Right forelimb (tissue), 1 donor: ENCODE results near the gene QARS1.

Experiments
- DNase-seq: peaks from one replicate; pipeline ENCODE4 v3.0.0-alpha.2; 2018

QARS1 gene

DNA sequence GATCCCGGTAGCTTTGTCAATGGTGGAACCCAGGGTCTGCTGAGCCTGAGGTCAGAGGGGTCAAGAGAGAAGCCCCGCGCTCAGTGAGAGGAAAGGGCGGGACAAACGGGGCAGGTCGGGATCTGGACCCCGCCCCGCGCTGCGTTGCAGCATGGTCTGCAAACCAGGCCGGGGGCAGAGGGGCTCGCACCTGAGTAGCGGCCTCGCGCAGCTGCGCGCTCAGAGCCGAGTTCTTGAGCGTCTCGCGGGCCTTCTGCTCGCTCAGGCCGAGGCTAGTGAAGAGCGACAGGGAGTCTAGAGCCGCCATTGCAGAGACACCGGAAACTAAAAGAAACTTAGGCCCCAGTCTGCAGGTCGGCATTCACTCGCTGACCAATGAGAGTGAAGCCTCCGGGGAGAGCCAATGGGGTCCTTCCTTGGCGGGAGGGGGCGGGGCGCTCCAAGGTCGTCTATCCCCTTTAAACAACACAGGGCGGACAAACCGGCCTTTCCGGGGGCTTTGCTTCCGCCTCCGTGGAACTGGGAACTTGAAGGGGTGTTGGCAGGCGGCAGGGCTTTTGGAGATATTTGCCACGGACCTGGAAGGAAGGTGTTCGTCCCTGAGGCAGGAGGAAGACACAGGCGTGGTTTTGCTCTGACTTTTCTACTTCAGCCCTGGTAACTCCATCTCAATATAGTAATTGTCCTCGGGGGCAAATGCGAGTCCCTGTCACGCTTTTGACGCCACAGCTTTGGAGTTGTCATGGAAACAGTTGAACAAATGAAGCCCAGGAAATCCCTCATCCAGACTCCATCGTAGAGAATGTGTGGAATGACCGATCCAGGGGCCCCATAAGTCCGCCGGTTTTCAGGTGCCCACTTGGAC lies at the start of gene QARS1:
Gene QARS1, minus strand, starts transcription at position 331 of the 865 bp plus-strand sequence. Its CDS starts 24 bp downstream, at position 307.
- peak; percentile 93 for DNase-seq

DNA sequence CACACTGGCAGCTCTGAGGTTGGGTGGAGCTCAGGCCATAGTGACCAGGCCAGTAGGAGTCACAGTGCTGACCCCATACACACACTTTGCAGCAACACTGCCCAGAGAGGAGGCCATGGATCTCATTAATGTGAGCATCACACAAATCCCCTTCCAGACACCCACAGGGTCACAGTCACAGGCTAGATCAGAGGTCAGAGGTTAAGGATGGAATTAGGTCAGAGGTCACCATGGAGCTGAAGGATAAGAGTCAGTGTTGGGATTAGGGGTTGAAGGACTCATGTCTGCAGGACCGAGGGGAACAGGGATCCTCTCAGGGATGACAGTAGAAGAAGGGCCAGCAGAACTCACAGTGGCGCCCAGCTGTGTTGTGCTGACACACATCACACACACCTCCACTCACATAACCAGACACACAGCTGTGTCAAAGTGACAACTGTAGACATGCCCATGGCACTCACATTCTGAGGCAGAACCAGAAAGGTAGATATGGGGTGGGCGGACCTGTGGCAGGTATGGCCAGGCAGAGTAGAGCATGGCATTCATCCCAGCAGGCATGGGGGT lies 48.9 kb upstream of the QARS1 start:
- DNase-seq, result no peak

DNA sequence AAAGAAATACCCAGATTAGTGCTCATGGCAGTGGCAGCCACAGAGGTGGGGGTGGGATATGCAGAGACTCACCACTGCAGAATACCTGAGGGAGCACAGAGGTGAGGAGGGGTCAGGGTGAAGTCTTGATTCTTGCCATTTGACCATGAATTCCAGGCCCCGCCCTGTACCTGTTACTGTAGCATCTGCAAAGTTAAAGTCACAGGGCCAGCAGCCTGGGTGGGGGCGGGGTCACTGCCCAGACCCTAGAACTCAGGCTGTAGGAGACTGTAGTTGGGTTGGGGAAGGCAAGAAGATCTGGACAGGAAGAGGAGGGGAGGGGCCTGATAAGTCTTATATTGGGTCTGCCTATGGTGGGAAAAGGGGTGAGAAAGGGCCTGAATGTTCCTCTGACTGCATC lies 47.1 kb upstream of the QARS1 start:
- no peak for DNase-seq

DNA sequence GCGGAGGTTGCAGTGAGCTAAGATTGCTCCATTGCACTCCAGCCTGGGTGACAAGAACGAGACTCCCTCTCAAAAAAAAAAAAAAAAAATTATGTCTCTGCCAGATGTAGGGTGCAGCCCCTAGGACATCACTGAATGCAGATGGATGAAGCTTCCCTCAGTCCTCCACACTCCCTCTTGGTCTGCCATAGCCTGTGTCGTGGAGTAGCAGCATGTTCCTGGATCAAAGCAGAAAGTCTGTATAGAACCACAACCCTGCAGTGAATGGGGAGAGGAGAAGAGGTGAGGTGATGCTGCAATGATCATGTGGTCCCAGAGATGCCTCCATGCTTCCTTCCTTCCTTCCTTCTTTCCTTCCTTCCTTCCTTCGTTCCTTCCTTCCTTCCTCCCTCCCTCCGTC lies 43.6 kb upstream of the QARS1 start:
- no peak for DNase-seq

DNA sequence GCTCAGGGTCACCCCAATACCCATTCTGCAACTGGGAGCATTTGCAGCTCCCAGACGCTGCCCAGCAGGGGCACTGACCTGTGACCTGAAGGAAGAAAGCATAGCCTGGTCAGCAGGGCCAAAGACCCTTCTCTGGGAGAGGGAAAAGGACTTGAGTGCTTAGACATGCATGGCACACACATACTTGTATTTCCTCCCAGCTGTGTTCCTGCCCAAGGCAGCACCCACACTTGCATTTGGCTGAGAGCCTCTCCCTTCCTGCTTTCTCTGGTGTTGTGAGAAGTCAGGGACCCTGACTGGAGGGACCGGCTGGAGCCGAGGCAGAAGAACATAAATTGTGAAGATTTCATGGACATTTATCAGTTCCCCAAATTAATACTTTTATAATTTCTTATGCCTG lies 35.5 kb upstream of the QARS1 start:
- DNase-seq, result no peak

DNA sequence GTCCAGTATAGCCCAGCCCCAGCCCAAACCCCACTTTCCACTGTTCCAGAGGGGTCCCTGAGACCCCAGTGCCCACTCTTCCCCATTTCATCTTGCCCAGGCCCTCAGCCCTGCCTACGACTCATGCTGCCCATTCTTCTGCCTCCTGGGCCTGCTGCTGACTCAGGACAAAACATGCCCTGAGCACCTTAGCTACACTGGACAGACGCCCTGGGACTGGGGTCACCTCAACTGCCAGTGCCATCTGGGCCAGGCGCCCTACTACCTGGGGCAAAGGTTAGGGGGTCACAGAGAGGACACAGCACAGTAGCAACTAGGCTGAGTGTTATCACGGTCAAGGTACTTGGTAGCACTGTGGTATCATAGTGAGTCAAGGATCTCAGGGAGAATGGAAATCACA lies 30.9 kb upstream of the QARS1 start:
- no peak for DNase-seq

DNA sequence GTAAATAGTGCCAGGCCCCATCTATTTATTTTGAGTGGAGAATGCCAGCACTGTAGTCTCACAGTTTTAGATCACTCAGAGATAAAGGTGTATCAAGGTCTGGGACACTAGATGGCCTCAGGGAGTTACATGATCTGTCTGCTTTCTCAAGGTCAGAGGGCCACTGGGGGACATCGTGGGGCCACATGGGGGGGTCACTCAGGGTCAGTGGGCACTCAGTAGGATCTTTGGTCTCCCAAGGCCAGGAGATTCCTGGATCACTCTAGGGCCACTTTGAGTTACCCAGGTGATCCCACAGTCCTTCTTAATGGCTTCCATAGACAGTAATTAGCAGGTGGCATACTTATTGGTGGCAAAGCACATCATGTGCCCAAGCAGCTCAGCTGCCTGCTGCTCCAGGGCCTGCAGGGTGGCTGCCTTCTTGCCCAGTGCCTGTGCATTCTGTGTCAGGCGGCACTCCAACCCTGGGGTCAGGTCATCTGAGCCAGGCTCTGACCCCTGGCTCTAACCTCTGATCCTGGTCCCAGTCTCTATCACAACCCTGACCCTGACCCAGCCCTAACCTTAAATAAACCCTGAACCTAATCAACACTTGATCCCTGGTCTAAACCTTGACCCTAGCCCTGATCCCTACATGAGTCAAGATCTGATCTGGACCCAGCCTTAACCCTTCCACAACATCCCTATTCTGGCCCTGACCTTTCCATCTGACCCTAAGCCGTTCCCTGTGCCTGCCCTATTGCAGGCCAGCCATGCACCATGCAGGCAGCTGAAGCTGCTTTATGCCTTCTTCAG lies 30.1 kb upstream of the QARS1 start:
- DNase-seq, result no peak

DNA sequence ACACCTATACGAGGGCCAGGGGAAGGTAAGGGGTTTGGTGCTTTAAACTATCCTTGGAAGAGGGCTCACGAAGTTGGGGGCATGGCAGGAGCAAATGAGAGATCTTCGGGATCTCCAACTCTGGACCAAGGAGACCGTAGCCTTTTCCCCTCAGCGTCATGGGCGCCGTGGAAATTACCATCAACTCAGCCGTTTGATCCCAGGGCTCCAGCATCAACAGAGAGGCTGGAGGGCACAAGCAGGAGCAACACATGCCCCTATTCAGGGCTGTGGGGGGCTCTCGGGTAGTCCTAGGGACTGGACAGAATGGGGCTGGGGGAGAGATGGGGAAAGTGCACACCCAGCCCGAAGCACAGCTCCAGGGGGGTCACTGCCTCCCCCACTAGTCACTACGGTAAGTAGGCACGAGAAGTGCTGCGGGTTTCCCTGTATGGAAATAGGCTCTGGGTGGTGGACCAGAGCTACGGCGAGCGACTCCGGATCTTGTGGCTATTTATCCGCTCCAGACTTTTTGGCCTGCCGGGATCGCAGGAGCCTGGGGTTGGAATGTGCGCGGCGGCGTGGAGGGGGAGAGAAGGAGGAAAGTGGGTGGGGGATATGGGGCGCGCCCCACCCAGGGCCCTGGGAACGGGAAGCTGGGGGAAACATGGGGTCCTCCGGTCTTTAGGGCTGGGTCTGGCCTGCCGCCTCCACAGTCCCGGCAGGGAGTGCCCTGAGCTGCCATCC lies 28.8 kb upstream of the QARS1 start:
- peak; percentile 91 for DNase-seq

DNA sequence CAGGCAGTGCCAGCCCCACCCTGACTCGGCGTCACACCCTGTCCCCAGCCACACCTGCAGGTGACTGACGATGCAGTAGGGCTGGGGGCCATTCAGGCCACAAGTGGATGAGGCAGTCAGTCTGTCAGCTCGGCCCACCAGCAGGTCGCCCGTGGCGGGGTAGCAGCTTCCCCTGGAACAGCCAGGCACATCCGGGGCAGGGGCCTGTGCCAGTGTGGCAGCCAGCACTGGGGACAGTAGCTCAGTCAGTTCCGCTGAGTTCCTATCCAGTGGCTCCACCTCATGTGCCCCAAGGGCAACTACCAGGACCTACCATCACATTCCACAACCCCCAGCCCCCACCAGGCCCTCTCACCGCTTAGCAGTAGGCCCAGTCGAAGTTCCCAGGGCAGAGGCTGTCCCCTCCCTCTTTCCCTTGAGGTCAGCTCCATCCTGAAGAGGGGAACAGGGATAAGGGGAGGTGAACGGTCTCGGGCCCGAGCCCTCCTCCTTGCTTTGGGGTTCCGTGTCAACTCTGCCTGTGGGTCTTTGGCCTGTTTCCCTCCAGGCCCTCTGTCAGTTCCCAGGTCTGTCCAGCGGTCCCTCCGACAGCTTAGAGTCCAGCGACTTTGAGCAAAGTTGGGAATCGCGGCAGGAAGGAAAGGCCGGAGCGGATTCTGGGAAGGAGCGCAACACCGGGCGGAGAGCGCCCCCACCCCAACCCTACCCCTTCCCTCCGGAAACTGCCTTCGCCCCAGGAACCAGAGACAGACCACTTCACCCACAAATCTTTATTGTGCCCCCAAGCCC lies 28.1 kb upstream of the QARS1 start, which contains the start of gene LAMB2:
Gene LAMB2, minus strand, starts transcription at position 614 of the 789 bp plus-strand sequence. Its CDS starts 183 bp downstream, at position 431.
- DNase-seq, result peak; percentile 84

DNA sequence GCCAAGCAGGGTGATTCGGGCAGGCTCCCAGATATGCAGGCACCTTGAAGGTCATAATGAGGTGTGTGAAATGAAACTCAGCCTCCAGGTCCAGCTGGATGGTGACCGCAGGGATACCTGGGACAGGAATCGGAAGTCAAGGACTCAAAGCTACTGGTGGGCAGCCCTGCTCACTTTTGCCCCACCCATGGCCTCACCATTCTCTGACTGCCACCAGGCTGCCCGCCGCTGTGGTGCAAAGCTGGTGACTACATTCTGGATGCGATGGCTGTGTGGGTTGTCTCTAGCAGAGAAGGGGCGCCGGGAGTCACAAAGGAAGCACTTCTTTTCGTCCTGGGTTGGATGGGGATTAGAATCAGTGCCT lies 27.5 kb upstream of the QARS1 start:
- no peak for DNase-seq

DNA sequence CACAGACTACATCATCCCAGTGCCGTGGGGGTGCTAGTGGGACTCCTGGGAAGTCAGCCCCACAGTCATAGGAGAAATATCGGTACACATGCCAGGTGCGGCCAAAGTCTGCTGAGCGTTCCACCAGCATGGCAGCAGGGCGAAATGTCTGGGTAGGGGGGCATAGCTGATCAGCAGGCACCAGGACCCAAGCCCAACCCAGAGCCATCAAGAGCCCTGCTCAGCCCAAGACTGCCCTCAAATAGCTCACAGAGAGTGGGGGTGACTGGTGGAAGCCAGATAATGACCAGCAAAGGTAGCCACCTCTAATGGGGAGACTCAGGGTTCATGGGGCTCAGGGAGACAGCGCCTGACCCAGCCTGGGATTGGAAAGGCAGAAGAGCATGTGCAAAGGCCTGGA lies 27.0 kb upstream of the QARS1 start:
- DNase-seq, result no peak

DNA sequence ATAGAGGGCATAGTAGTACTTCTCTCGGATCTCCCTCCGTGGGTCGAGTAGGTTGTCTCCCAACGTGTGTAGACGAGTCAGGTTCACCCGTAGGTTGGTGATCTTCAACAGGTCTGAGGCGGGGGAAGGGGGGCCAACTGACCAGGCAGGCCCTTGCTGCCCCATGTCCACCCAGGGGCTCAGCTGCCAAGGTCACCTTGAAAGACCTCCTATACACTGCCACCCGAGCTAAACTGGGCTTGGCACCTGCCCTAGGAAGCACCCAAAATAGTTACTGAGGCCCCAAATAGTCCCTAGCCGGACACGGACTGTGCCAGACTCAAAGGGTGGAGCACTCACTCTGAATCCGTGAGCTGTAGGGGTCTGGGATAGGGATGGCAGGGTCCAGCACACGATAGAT lies 26.5 kb upstream of the QARS1 start:
- DNase-seq, result no peak

DNA sequence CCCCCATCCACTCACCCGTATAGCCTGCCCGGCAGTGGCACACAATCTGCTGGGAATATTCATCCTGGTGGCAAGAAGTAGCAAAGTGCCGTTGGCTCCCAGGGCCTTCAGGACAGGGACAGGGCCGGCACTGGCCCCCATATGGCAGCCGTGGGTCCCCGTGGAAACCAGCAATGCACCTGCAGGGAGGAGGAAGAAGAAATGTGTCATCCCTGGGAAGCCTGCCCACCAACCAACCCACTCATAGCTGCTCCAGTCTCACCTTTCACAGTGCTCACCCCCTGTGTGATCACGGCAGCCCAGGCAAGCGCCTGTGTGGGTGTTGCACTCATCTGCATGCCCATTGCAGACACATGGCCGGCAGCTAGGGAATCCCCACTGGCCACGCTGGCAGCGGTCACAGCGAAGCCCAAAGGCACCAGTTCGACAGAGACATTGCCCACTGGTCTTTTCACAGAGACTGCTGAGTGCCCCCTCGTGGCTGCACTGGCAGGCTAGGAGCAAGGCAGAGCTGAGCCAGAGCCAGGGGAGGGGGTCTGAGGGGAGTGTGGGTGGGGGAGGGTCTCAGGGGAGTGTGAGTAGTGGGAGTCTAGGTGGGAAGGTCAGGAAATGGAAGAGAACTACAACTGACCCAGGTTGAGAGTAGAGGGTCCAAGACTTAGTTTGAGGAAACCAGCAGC lies 20.6 kb upstream of the QARS1 start:
- DNase-seq, result no peak

DNA sequence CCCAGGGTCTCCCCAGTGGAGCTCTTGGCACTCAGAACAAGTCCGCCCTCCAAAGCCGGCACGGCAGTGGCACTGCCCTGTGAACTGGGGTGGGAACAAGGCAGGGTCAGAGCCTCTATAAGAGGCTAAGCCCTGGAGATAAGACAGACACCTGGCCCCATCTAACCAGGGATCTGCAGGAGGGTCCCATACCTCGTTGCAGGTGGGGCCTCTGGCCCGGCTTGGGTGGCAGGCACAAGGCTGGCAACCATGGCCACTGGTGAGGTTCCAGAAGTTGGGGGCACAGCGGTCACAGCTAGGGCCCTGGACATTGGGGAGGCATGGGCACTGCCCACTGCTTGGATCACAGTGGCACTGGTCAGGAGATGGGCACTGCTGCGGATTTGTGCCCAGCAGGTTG lies 19.6 kb upstream of the QARS1 start:
- no peak for DNase-seq

DNA sequence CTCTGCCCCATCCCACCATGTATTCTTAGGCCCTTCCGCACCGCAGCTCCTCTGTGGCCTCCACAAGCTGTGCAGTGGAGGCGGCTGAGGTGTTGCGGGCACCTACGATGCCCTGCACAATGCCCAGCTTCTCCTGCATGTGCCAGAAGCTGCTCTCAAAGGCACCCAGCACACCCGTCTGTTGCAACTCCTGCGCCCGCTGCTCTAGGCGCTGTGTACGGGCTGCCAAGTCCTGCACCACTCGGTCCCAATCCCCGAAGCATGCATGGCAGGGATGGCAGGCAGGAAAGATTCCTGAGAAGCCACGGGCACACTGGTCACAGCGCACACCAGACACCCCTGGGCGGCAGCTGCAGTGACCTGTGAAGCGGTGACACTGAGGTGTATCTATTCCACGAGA lies 19.1 kb upstream of the QARS1 start:
- DNase-seq, result no peak

DNA sequence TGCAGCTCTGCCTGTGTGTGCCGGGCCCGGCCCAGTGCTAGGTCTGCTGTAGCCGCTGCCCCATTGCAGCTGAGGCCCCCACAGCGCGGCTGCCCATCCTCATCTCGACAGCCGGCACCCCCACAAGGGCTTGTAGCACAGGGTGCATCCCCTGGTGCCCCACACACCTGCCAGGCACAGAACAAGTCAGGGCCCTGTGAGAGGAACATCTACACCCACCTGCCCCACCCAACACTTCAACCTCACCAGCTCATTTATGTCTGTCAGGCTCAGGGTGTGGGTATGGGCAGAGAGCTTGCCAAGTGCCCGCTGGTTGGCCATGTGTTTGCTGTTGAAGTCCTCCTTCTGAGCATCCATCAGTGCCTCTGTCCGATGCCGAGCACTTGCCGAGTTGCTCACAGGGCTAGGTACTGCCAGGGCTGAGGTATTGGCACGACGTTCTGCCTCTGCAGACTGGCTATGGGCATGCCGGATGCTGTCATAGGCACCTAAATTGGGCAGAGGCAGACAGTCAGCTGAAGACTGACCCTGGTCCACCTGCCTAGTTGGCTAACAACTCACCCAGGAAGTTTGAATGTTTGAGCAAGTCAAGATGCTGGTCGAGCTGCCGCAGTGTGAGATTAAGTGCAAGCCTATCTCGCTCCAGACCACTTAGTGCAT lies 18.5 kb upstream of the QARS1 start:
- DNase-seq, result no peak

DNA sequence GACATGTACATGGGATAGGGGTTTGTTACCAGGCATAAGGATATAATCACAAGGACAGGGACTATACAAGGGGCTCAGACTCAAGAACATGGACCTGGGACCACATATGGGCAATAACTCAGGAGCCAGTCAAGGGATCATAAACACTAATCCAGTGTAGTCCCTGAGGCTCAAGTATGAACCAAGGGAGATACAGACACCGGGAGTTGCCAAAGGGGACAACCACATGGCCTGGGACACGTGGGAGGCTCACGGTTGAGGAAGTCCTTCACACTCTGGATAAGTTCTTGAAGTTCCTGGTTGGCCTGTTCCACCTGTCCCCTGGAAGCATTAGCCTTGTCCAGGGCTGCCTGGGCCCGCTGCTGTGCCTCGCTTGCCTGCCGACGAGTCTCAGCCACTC lies 17.9 kb upstream of the QARS1 start:
- DNase-seq, result no peak

DNA sequence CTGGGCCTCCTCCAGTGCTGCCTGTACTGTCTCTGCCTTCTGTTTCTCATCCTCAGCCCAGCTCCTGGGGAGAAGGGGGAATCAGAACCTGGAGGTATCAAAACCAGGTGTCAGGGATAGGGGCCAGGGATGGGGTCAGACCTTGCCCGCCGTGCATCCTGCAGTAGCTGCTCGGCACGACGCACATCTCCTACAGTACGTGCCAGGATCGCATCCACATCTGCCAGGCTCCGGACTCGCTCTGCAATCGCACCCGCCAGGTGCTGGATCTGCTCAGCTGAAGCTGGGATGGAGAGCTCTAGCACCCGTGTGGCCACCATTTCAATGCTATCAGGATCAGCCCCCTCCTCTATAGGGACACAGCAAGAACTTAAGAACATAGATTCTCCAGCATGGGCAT lies 17.5 kb upstream of the QARS1 start:
- no peak for DNase-seq

DNA sequence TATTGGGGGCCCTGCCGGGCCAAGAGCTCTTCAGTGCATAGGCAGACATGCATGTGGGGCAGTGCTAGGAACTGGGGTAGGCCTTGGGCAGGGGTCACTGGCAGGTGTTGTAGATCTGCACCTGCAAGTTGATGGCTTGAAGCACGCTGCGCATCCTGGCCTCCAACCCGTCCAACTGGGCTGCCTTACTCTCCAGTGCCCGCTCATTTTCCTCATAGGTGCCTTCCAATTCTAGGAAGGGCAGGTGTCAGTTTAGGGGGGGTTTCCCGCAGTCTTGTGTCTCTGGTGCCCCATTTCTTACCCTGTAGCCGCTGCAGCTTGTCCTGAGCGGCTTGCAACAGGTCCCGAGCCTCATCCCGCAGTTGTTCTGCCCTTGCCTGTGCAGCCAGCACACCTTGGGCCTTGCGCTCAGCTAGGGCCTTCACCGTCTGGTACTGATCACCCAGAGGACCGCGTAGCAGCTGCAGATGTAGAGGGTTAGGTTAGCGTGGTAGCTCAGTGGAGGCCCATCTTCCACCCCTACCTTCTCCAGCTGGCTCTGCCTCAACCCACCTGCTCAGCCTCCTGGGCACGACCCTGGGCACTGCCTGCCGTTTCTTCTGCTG lies 16.7 kb upstream of the QARS1 start:
- DNase-seq, result no peak

DNA sequence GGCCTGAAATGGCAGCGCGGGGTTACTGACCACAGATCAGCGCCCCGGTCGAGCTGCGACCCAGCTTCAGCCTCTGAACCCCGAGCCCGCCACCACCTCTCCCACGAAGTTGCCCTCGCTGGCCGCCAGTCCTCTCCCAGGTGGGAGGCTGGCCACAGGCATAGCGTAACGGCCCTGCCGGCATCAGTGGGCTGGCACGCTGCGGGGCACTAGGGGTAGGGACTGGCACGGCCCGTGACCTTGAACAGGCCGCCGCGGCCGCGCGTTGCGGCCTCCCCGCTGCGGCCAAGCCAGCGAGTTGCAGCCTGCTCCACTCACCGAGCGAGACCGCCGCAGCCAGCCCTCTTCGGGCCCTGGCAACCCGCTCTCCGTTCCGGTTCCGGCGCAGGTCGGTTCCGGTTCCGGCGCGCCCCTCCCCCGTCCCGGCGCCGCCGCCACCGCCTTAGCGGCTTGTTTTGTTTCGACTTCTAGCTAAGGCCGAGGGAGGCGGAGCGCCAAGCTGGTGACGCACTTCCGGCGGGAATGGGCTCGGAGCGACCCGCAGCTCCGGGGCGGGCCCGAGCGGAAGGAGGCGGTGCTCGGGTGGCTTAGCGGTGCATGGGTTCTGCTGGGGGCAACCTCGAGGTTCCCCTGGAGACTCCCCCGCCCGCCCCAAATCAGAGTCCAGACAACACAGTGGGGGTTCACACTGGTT lies 16.0 kb upstream of the QARS1 start, which contains the start of gene USP19:
Gene USP19, minus strand, starts transcription at position 386 of the 694 bp plus-strand sequence. CDS start 1,678 bp downstream, outside the sequence.
- peak; percentile 96 for DNase-seq
